K562 (cell line): ENCODE data around the gene VWDE. TPM values are rescaled to one million over a fixed set of nuclear protein-coding genes. Genes with fewer than 3 reads are reported as not detected.

Experiments used
- ATF7 ChIP-seq: fragments of 450-650 bp; IDR thresholded peaks from 2 replicates; pipeline ENCODE4 v1.7.1; 2014; ENCODE audit warnings: mild to moderate bottlenecking, moderate library complexity
- DACH1 ChIP-seq: fragments of 450-650 bp; IDR thresholded peaks from 2 replicates; pipeline ENCODE4 v1.6.1; 2018; ENCODE audit not compliant: partially characterized antibody
- ESRRA ChIP-seq: fragments of 450-650 bp; IDR thresholded peaks from 2 replicates; pipeline ENCODE4 v1.6.1; 2014; ENCODE audit warnings: low read depth, mild to moderate bottlenecking, moderate library complexity, borderline replicate concordance
- HLTF ChIP-seq: fragments of 450-650 bp; IDR thresholded peaks from 2 replicates; pipeline ENCODE4 v1.6.1; 2016
- IFI16 ChIP-seq: fragments of 250-450 bp; sonication (Bioruptor Pico); IDR thresholded peaks from 2 replicates; pipeline ENCODE4 v2.1.2; 2022; ENCODE audit warnings: mild to moderate bottlenecking, inconsistent platforms
- KLF16 ChIP-seq: IDR thresholded peaks from 2 replicates; pipeline ENCODE4 v1.6.1; 2016; ENCODE audit warnings: antibody characterized with exemption
- LCOR ChIP-seq: sonication (generic); formaldehyde crosslinking; IDR thresholded peaks from 2 replicates; pipeline ENCODE4 v1.8.0; 2022; ENCODE audit warnings: mild to moderate bottlenecking, missing genetic modification reagents
- PYGO2 ChIP-seq: fragments of 450-650 bp; IDR thresholded peaks from 2 replicates; pipeline ENCODE4 v1.6.1; 2016; ENCODE audit warnings: mild to moderate bottlenecking, missing genetic modification characterization, moderate library complexity, missing compliant biosample characterization
- RAD51 ChIP-seq: fragments of 450-650 bp; IDR thresholded peaks from 2 replicates; pipeline ENCODE4 v1.7.1; 2016; ENCODE audit warnings: low read depth, mild to moderate bottlenecking, borderline replicate concordance
- SIN3A ChIP-seq, 2 experiments: fragments of 150-350 bp in 1 of 2; IDR thresholded peaks; 2 replicates each; pipeline ENCODE4 v1.6.1; 2011 to 2016; ENCODE audit warnings: borderline replicate concordance in 2 of 2, low read depth in 2 of 2, low read length in 2 of 2, mild to moderate bottlenecking in 2 of 2, moderate library complexity in 2 of 2; ENCODE audit not compliant: control insufficient read depth in 1 of 2
- SMARCC2 ChIP-seq: fragments of 450-650 bp; IDR thresholded peaks from 2 replicates; pipeline ENCODE4 v1.6.1; 2017; ENCODE audit warnings: antibody characterized with exemption, moderate library complexity, mild to moderate bottlenecking, low read depth
- TGIF2 ChIP-seq: sonication (generic); formaldehyde crosslinking; IDR thresholded peaks from 2 replicates; pipeline ENCODE4 v1.8.1; 2022; ENCODE audit warnings: mild to moderate bottlenecking, missing genetic modification reagents, moderate library complexity
- ZNF121 ChIP-seq: sonication (generic); formaldehyde crosslinking; conservative IDR thresholded peaks from 2 replicates; pipeline ENCODE4 v1.8.0; 2022; ENCODE audit warnings: missing genetic modification reagents
- ZNF133 ChIP-seq: fragments of 250-450 bp; sonication (Bioruptor Pico); IDR thresholded peaks from 2 replicates; pipeline ENCODE4 v1.4.0; 2020; ENCODE audit warnings: mild to moderate bottlenecking
- polyA plus RNA-seq, 8 experiments: library from polyadenylated mRNA; depleted of rRNA in 4 of 8; stranded (reverse) in 5 of 8; unstranded in 3 of 8; fragments of >200 nt; fragmentation: Nextera tagmentation in 2 of 8; fragmentation: Illumina TruSeq in 1 of 8; extraction: Ambion mirVana in 2 of 8; extraction: Trizol in 1 of 8; gene quantifications; 2 replicates each; pipeline versions ENCODE4 v1.2.1 to v1.2.3, GENCODE V29; 2011 to 2014; ENCODE audit warnings: inconsistent platforms in 1 of 8, missing spikeins in 1 of 8
- total RNA-seq, 7 experiments: library from RNA; depleted of rRNA in 6 of 7; stranded (reverse); fragments of >200 nt in 6 of 7; fragmentation: Illumina TruSeq in 2 of 7; extraction: Trizol in 2 of 7; gene quantifications; 2 replicates each; pipeline versions ENCODE4 v1.2.1 to v1.2.3, GENCODE V29; 2011 to 2021; ENCODE audit warnings: low replicate concordance in 1 of 7
- TF ChIP-seq, protein P1 (sequence below): sonication (generic); formaldehyde crosslinking; IDR thresholded peaks from 2 replicates; pipeline ENCODE4 v1.8.0; 2022; ENCODE audit warnings: missing genetic modification reagents, mild to moderate bottlenecking, moderate library complexity, borderline replicate concordance
- TF ChIP-seq, protein P2 (sequence below), 2 experiments: IDR thresholded peaks; 2 replicates each; pipeline ENCODE4 v1.6.1; 2011; ENCODE audit warnings: borderline replicate concordance in 1 of 2, control low read depth in 1 of 2, low read depth in 1 of 2, low read length in 1 of 2, mild to moderate bottlenecking in 1 of 2, mixed read lengths in 1 of 2, moderate library complexity in 1 of 2; ENCODE audit not compliant: insufficient read depth in 1 of 2, insufficient read length in 1 of 2, poor library complexity in 1 of 2, severe bottlenecking in 1 of 2; ENCODE audit errors: extremely low read depth in 1 of 2
- TF ChIP-seq, protein P3 (sequence below): sonication (generic); formaldehyde crosslinking; IDR thresholded peaks from 2 replicates; pipeline ENCODE4 v1.8.0; 2022; ENCODE audit warnings: mild to moderate bottlenecking, missing genetic modification reagents
- TF ChIP-seq, protein P4 (sequence below): fragments of 450-650 bp; IDR thresholded peaks from one replicate; pipeline ENCODE4 v1.6.1; 2018; ENCODE audit warnings: mild to moderate bottlenecking, moderate library complexity; ENCODE audit not compliant: partially characterized antibody
- TF ChIP-seq, protein P5 (sequence below): fragments of 200-800 bp; sonication (Bioruptor generic); IDR thresholded peaks from 2 replicates; pipeline ENCODE4 v1.6.1; 2017; ENCODE audit warnings: missing genetic modification characterization, missing compliant biosample characterization

VWDE gene
- total and polyA plus RNA-seq, 9 of the 15 experiments (the other 6 are each of a cell fraction or from before 2014, with no cell fraction given), result 40.6 to 162 (median 95.2) TPM

DNA sequence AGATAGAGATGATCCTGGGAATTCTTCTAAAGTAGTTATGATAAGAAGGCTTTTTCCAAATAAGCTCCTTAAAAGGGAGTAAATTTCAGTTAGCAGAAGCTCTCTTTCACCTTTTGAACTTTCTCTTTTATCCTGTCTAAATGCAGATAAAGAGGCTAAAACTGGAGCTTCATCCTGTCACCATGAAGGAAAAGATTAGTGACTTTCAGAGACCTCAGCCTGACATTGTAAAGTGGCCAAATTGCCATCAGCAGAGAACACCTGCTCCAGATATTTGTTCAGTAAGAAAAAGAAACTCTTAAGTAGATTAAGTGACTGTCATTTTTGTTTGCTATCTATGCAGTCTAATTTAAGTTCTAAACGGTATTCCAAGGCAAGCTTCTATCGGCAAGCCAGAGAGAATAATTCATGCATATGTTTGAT, 18.3 kb downstream of the VWDE start (continued):
- TF ChIP-seq, protein P1, sequence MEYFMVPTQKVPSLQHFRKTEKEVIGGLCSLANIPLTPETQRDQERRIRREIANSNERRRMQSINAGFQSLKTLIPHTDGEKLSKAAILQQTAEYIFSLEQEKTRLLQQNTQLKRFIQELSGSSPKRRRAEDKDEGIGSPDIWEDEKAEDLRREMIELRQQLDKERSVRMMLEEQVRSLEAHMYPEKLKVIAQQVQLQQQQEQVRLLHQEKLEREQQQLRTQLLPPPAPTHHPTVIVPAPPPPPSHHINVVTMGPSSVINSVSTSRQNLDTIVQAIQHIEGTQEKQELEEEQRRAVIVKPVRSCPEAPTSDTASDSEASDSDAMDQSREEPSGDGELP (CRISPR knock-in tag), result no peak
- TF ChIP-seq SIN3A (IDR thresholded peaks at IDR 0.05; ENCODE audit: borderline replicate concordance in 2 of 2, control insufficient read depth in 1 of 2, low read depth in 2 of 2, low read length in 2 of 2) (no peak), RAD51 (no peak), LCOR (peak; percentile 98), IFI16 (no peak), KLF16 (peak; percentile 92), HLTF (no peak), SMARCC2 (peak; percentile 97), ESRRA (peak; percentile 76), ZNF133 (CRISPR knock-in tag) (no peak), ATF7 (peak; percentile 71), TGIF2 (CRISPR knock-in tag) (no peak), ZNF121 (CRISPR knock-in tag) (no peak), PYGO2 (tag) (peak; percentile 23; the same call in 1 of the 2 replicates), DACH1 (peak; percentile 87)
- TF ChIP-seq, protein P2, sequence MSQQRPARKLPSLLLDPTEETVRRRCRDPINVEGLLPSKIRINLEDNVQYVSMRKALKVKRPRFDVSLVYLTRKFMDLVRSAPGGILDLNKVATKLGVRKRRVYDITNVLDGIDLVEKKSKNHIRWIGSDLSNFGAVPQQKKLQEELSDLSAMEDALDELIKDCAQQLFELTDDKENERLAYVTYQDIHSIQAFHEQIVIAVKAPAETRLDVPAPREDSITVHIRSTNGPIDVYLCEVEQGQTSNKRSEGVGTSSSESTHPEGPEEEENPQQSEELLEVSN (IDR thresholded peaks at IDR 0.05; ENCODE audit: borderline replicate concordance in 1 of 2, extremely low read depth in 1 of 2, insufficient read depth in 1 of 2, insufficient read length in 1 of 2, low read depth in 1 of 2, low read length in 1 of 2, poor library complexity in 1 of 2, severe bottlenecking in 1 of 2), result no peak
- TF ChIP-seq, protein P3, sequence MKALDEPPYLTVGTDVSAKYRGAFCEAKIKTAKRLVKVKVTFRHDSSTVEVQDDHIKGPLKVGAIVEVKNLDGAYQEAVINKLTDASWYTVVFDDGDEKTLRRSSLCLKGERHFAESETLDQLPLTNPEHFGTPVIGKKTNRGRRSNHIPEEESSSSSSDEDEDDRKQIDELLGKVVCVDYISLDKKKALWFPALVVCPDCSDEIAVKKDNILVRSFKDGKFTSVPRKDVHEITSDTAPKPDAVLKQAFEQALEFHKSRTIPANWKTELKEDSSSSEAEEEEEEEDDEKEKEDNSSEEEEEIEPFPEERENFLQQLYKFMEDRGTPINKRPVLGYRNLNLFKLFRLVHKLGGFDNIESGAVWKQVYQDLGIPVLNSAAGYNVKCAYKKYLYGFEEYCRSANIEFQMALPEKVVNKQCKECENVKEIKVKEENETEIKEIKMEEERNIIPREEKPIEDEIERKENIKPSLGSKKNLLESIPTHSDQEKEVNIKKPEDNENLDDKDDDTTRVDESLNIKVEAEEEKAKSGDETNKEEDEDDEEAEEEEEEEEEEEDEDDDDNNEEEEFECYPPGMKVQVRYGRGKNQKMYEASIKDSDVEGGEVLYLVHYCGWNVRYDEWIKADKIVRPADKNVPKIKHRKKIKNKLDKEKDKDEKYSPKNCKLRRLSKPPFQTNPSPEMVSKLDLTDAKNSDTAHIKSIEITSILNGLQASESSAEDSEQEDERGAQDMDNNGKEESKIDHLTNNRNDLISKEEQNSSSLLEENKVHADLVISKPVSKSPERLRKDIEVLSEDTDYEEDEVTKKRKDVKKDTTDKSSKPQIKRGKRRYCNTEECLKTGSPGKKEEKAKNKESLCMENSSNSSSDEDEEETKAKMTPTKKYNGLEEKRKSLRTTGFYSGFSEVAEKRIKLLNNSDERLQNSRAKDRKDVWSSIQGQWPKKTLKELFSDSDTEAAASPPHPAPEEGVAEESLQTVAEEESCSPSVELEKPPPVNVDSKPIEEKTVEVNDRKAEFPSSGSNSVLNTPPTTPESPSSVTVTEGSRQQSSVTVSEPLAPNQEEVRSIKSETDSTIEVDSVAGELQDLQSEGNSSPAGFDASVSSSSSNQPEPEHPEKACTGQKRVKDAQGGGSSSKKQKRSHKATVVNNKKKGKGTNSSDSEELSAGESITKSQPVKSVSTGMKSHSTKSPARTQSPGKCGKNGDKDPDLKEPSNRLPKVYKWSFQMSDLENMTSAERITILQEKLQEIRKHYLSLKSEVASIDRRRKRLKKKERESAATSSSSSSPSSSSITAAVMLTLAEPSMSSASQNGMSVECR, result no peak
- TF ChIP-seq, protein P4, sequence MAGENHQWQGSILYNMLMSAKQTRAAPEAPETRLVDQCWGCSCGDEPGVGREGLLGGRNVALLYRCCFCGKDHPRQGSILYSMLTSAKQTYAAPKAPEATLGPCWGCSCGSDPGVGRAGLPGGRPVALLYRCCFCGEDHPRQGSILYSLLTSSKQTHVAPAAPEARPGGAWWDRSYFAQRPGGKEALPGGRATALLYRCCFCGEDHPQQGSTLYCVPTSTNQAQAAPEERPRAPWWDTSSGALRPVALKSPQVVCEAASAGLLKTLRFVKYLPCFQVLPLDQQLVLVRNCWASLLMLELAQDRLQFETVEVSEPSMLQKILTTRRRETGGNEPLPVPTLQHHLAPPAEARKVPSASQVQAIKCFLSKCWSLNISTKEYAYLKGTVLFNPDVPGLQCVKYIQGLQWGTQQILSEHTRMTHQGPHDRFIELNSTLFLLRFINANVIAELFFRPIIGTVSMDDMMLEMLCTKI, result no peak
- TF ChIP-seq, protein P5, sequence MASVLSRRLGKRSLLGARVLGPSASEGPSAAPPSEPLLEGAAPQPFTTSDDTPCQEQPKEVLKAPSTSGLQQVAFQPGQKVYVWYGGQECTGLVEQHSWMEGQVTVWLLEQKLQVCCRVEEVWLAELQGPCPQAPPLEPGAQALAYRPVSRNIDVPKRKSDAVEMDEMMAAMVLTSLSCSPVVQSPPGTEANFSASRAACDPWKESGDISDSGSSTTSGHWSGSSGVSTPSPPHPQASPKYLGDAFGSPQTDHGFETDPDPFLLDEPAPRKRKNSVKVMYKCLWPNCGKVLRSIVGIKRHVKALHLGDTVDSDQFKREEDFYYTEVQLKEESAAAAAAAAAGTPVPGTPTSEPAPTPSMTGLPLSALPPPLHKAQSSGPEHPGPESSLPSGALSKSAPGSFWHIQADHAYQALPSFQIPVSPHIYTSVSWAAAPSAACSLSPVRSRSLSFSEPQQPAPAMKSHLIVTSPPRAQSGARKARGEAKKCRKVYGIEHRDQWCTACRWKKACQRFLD (CRISPR knock-in tag), result peak; percentile 85
